GM12878 (cell line): ENCODE measurements around the gene TAS2R5. TPM values are rescaled to one million over a fixed set of nuclear protein-coding genes. Genes with fewer than 3 reads are reported as not detected.

Experiments
- ATAC-seq: fragments of 200-7000 bp; cut with Tn5 transposase; 3 replicates; pipeline ENCODE4 v1.9.1; 2020; ENCODE audit warnings: mild to moderate bottlenecking, moderate library complexity
- BruUV-seq: library from RNA; stranded (reverse); fragments of 400-500 nt; replicated peaks from 2 replicates; lab custom pipeline; 2021; lab: Mats Ljungman, UMichigan
- CTCF ChIA-PET: fragments of 300-600 bp; sonication (Branson Sonifier 250); formaldehyde crosslinking; extraction: SDS; loops from one replicate; lab custom pipeline; 2021; ENCODE audit warnings: inconsistent platforms; lab: Yijun Ruan, JAX
- POLR2A ChIA-PET: fragments of 350-600 bp; formaldehyde crosslinking; extraction: SDS; loops from one replicate; lab custom pipeline; 2021; ENCODE audit warnings: inconsistent platforms; lab: Charles Lee
- RAD21 ChIA-PET: fragments of 300-600 bp; sonication (Branson Sonifier 250); formaldehyde crosslinking; loops from one replicate; lab custom pipeline; 2023; ENCODE audit warnings: antibody characterized with exemption; ENCODE audit not compliant: unreplicated experiment; lab: Charles Lee
- SMC1A ChIA-PET: fragments of 300-600 bp; sonication (Branson Sonifier 250); formaldehyde crosslinking; loops from one replicate; lab custom pipeline; 2023; ENCODE audit not compliant: unreplicated experiment, uncharacterized antibody; lab: Charles Lee
- DNase-seq: peaks from one replicate; pipeline ENCODE4 v3.0.0-alpha.2; 2011; ENCODE audit warnings: low read depth, low spot score
- FAIRE-seq: peaks from 3 replicates; lab custom pipeline; 2011; peaks lifted over from hg19 to GRCh38; lab: Jason Lieb, UNC
- H2AFZ ChIP-seq: 2 replicates; pipeline ENCODE4 v1.6.0; 2011; ENCODE audit warnings: low read depth, low read length, control low read depth; ENCODE audit not compliant: control insufficient read depth
- H3K27ac ChIP-seq: 2 replicates; pipeline ENCODE4 v1.5.1; 2011; ENCODE audit warnings: control low read depth; ENCODE audit not compliant: control insufficient read depth, insufficient read depth
- H3K27me3 ChIP-seq, 2 experiments: replicated peaks in 1 of 2; 2 replicates each; pipeline versions ENCODE4 v1.6.0 to v1.6.1; 2011; ENCODE audit warnings: low read length in 1 of 2; ENCODE audit not compliant: control insufficient read depth in 2 of 2, insufficient read depth in 2 of 2
- H3K36me3 ChIP-seq, 2 experiments: 2 replicates each; pipeline ENCODE4 v1.5.1; 2011; ENCODE audit warnings: low read length in 1 of 2; ENCODE audit not compliant: control insufficient read depth in 2 of 2, insufficient read depth in 2 of 2
- H3K4me1 ChIP-seq: 2 replicates; pipeline ENCODE4 v1.6.1; 2011; ENCODE audit warnings: mild to moderate bottlenecking, low read length, moderate library complexity, mixed read lengths; ENCODE audit not compliant: control insufficient read depth, insufficient read depth
- H3K4me2 ChIP-seq: 2 replicates; pipeline ENCODE4 v1.6.0; 2011; ENCODE audit warnings: control low read depth; ENCODE audit not compliant: control insufficient read depth, insufficient read depth
- H3K4me3 ChIP-seq: fragments of 200-600 bp; sonication (generic); 2 replicates; pipeline ENCODE4 v1.5.1; 2016
- H3K79me2 ChIP-seq: 2 replicates; pipeline ENCODE4 v1.6.0; 2011; ENCODE audit warnings: low read length; ENCODE audit not compliant: control insufficient read depth, insufficient read depth
- H3K9ac ChIP-seq: 2 replicates; pipeline ENCODE4 v1.8.0; 2011; ENCODE audit warnings: low read length, control low read depth, mixed read lengths; ENCODE audit not compliant: control insufficient read depth, insufficient read depth
- H3K9me3 ChIP-seq: replicated peaks from 3 replicates; pipeline ENCODE4 v1.5.1; 2011; ENCODE audit warnings: mild to moderate bottlenecking, low read length; ENCODE audit not compliant: control insufficient read depth, insufficient read depth
- H4K20me1 ChIP-seq: 2 replicates; pipeline ENCODE4 v1.6.0; 2011; ENCODE audit not compliant: control insufficient read depth, insufficient read depth
- NFXL1 ChIP-seq: fragments of 450-650 bp; IDR thresholded peaks from 2 replicates; pipeline ENCODE4 v1.6.1; 2017; ENCODE audit warnings: antibody characterized with exemption, mild to moderate bottlenecking, borderline replicate concordance
- PAX5 ChIP-seq: IDR thresholded peaks from 2 replicates; pipeline ENCODE4 v1.6.1; 2011; ENCODE audit warnings: low read depth, low read length, borderline replicate concordance
- RBBP5 ChIP-seq: fragments of 200-600 bp; sonication (generic); conservative IDR thresholded peaks from 2 replicates; pipeline ENCODE4 v1.6.1; 2016
- SMARCA5 ChIP-seq: fragments of 450-650 bp; IDR thresholded peaks from 2 replicates; pipeline ENCODE4 v1.6.1; 2017; ENCODE audit warnings: mild to moderate bottlenecking
- SREBF1 ChIP-seq: IDR thresholded peaks from 2 replicates; pipeline ENCODE4 v1.6.1; 2012; ENCODE audit warnings: mild to moderate bottlenecking, low read length
- WRNIP1 ChIP-seq: IDR thresholded peaks from 2 replicates; pipeline ENCODE4 v1.6.1; 2011; ENCODE audit warnings: low read depth, low read length, improper control_type of control experiment, borderline replicate concordance
- ZNF274 ChIP-seq: IDR thresholded peaks from one replicate; pipeline ENCODE4 v1.8.0; 2011; ENCODE audit not compliant: insufficient read length, insufficient read depth
- WGBS: methylation state at CpG from one replicate; pipeline ENCODE4 v1.1.6; 2016; ENCODE audit warnings: low lambda C conversion rate; ENCODE audit not compliant: insufficient replicate concordance, insufficient coverage; ENCODE audit errors: missing lambda C conversion rate; 5-methylcytosine and 5-hydroxymethylcytosine counted together
- in situ Hi-C: fragments of 300-500 bp; cut with MboI; formaldehyde crosslinking; loops from 9 replicates; pipeline ENCODE4 v1.14.3; 2018; ENCODE audit warnings: mixed read lengths
- intact Hi-C: fragments of 100-400 bp; cut with micrococcal nuclease; formaldehyde crosslinking; loops from one replicate; pipeline ENCODE4 v1.14.2; 2022; ENCODE audit not compliant: unreplicated experiment
- polyA plus RNA-seq, 11 experiments: library from polyadenylated mRNA; depleted of rRNA in 4 of 11; unstranded in 6 of 11; stranded (reverse) in 5 of 11; fragments of >200 nt; fragmentation: Nextera tagmentation in 4 of 11; fragmentation: Illumina TruSeq in 1 of 11; extraction: Ambion mirVana in 4 of 11; extraction: Trizol in 1 of 11; gene quantifications; 1 replicate in 1 of 11; 2 replicates in 10 of 11; pipeline versions ENCODE4 v1.2.1 to v1.2.3, GENCODE V29; 2011 to 2016; ENCODE audit warnings: inconsistent platforms in 2 of 11, missing spikeins in 2 of 11, low read depth in 1 of 11
- total RNA-seq, 4 experiments: library from RNA; depleted of rRNA in 3 of 4; stranded (reverse); fragments of >200 nt in 3 of 4; fragmentation: Illumina TruSeq in 1 of 4; extraction: Trizol in 1 of 4; gene quantifications; 2 replicates each; pipeline versions ENCODE4 v1.2.1 to v1.2.3, GENCODE V29; 2013 to 2021
- TF ChIP-seq, protein P1 (sequence below): fragments of 450-650 bp; IDR thresholded peaks from 2 replicates; pipeline ENCODE4 v1.6.1; 2017; ENCODE audit warnings: low read depth, mild to moderate bottlenecking, moderate library complexity

TAS2R5 gene
- total and polyA plus RNA-seq, 10 of the 15 experiments (the other 5 are each of a cell fraction or from before 2014, with no cell fraction given) = 0.07 to 2.1 (median 0.44) TPM; not detected in 3

DNA sequence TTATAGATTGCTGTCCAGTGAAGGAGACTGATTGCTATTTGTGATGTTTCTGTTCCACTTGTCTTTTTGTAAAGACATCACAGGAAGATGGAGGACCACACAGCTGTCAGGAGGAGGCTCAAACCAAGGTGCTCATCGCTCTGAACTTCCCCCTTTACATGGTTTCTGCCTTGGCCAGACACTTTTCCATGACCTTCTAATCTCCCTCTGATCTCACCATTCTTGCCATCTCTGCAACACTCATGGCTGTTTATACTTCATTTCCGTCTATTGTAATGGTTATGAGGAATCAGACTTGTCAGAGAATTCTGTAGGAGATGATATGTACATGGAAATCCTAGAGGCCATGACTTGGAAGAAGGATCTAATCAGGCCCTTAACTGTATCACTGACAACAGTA is 1.7 kb upstream of the TAS2R5 start:
- Histone ChIP-seq H3K4me3 (no peak overlapping the region), H3K9ac (no peak overlapping the region), H3K36me3 (no peaks in the 10 kb centered on the region; a peak in 1 of 4 replicates), H3K9me3 (no peaks in the 10 kb centered on the region), H3K27ac (no peak overlapping the region), H4K20me1 (no peaks in the 10 kb centered on the region), H3K27me3 (no peaks in the 10 kb centered on the region), H3K4me1 (no peaks in the 10 kb centered on the region), H3K4me2 (no peak overlapping the region), H3K79me2 (no peaks in the 10 kb centered on the region), H2AFZ (no peak overlapping the region)
- FAIRE-seq (no peak), ATAC-seq (no peak), DNase-seq (no peak)
- POLR2A ChIA-PET = no interaction called here
- no TSS peak for BruUV-seq
- intact Hi-C loops (no loop called here), in situ Hi-C loops (no loop called here)
- 37% methylated on average over 2 of the region's 2 CpGs for WGBS
- CTCF ChIA-PET = interaction anchor here (0.9 to 1.2 kb wide), 3 partner anchors 8 to 134 kb away, joined by 3 to 5 read pairs (median 3); no protein-coding TSS in a partner anchor
- TF ChIP-seq WRNIP1 = no peak
- no peak for TF ChIP-seq ZNF274
- no peak for TF ChIP-seq SMARCA5
- TF ChIP-seq PAX5 = no peak
- TF ChIP-seq, protein P1, sequence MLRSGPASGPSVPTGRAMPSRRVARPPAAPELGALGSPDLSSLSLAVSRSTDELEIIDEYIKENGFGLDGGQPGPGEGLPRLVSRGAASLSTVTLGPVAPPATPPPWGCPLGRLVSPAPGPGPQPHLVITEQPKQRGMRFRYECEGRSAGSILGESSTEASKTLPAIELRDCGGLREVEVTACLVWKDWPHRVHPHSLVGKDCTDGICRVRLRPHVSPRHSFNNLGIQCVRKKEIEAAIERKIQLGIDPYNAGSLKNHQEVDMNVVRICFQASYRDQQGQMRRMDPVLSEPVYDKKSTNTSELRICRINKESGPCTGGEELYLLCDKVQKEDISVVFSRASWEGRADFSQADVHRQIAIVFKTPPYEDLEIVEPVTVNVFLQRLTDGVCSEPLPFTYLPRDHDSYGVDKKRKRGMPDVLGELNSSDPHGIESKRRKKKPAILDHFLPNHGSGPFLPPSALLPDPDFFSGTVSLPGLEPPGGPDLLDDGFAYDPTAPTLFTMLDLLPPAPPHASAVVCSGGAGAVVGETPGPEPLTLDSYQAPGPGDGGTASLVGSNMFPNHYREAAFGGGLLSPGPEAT = no peak
- no peak for TF ChIP-seq SREBF1
- TF ChIP-seq NFXL1 = no peak
- TF ChIP-seq RBBP5 = no peak
- SMC1A ChIA-PET = interaction anchor here (1.0 kb wide), 1 partner anchor 138 kb away, joined by 3 read pairs; no protein-coding TSS in a partner anchor
- RAD21 ChIA-PET = no interaction called here
